Gastroesophageal sphincter (tissue), 3 donors: ENCODE results near the gene NDE1.

ENCODE experiments used
- EP300 ChIP-seq: sonication (generic); formaldehyde crosslinking; IDR thresholded peaks from one replicate; pipeline ENCODE4 v1.6.1; 2017; ENCODE audit warnings: antibody characterized with exemption, mild to moderate bottlenecking
- POLR2A ChIP-seq, 2 donors: fragments of 450-650 bp; IDR thresholded peaks; one replicate each; pipeline ENCODE4 v1.6.1; 2017; ENCODE audit warnings: antibody characterized with exemption in 2 of 2, mild to moderate bottlenecking in 2 of 2, moderate library complexity in 1 of 2
- POLR2AphosphoS5 ChIP-seq: sonication (generic); formaldehyde crosslinking; IDR thresholded peaks from one replicate; pipeline ENCODE4 v1.6.1; 2017; ENCODE audit warnings: antibody characterized with exemption
- TF ChIP-seq, protein P1 (sequence below), 4 experiments: fragments of 200-600 bp in 2 of 4; fragments of 450-650 bp in 2 of 4; sonication (generic) in 1 of 4; IDR thresholded peaks; one replicate each; pipeline ENCODE4 v1.5.1; 2017 to 2019; ENCODE audit warnings: antibody characterized with exemption in 4 of 4, mild to moderate bottlenecking in 2 of 4, moderate library complexity in 2 of 4

DNA sequence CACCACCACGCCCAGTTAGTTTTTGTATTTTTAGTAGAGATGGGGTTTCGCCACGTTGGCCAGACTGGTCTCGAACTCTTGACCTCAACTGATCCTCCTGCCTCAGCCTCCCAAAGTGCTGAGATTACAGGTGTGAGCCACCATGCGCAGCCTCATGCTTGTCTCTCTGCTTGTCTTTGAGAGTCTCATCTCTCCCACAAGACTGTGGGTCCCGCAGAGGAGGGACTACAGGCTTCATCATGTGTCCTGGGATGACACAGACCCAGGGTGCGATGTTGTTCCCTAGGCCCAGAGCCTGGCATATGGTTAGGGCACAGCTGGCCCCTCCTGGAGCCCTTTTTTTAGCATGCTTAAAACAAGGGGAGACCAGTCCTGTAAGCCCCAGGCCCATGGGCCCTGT is 101.9 kb downstream of the NDE1 start:
- TF ChIP-seq, protein P1, sequence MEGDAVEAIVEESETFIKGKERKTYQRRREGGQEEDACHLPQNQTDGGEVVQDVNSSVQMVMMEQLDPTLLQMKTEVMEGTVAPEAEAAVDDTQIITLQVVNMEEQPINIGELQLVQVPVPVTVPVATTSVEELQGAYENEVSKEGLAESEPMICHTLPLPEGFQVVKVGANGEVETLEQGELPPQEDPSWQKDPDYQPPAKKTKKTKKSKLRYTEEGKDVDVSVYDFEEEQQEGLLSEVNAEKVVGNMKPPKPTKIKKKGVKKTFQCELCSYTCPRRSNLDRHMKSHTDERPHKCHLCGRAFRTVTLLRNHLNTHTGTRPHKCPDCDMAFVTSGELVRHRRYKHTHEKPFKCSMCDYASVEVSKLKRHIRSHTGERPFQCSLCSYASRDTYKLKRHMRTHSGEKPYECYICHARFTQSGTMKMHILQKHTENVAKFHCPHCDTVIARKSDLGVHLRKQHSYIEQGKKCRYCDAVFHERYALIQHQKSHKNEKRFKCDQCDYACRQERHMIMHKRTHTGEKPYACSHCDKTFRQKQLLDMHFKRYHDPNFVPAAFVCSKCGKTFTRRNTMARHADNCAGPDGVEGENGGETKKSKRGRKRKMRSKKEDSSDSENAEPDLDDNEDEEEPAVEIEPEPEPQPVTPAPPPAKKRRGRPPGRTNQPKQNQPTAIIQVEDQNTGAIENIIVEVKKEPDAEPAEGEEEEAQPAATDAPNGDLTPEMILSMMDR (IDR thresholded peaks at IDR 0.05), result no peak
- TF ChIP-seq POLR2A (IDR thresholded peaks at IDR 0.05), result no peak
- TF ChIP-seq POLR2AphosphoS5, result peak; percentile 16
- no peak for TF ChIP-seq EP300
